Measurements from ENCODE around the gene MTF2.
"Not testable (repeated sequence)": the region's sequence is repeated elsewhere in the genome, so short reads cannot be mapped to it uniquely, and the experiment has no call there.

Gene MTF2

GRCh38 chr1:93078986-93079654 lies at the start of gene MTF2:
MTF2 (plus strand) TSS chr1:93079283; CDS start chr1:93079527, 244 bp downstream.
- peak; percentile 93 to 94 for DNase-seq

GRCh38 chr1:93029317-93029716 lies 49.8 kb upstream of the MTF2 start:
- peak; percentile 41 to 59 for DNase-seq

- not testable (repeated sequence) for DNase-seq
Measured at GRCh38 chr1:93030191-93030590, 48.9 kb upstream of the MTF2 start.

GRCh38 chr1:93031711-93032110 lies 47.4 kb upstream of the MTF2 start:
- no peak for DNase-seq

- no peak for DNase-seq
Measured at GRCh38 chr1:93033029-93033428, 46.1 kb upstream of the MTF2 start.

- DNase-seq = no peak
Measured at GRCh38 chr1:93033785-93034184, 45.3 kb upstream of the MTF2 start.

GRCh38 chr1:93034397-93034796 lies 44.7 kb upstream of the MTF2 start:
- no peak for DNase-seq

GRCh38 chr1:93036672-93037071 lies 42.4 kb upstream of the MTF2 start:
- DNase-seq = no peak

GRCh38 chr1:93042187-93043056 lies 36.7 kb upstream of the MTF2 start:
- peak; percentile 36 to 84 for DNase-seq

- DNase-seq = no peak
Measured at GRCh38 chr1:93043057-93043557, 36.0 kb upstream of the MTF2 start.

GRCh38 chr1:93047618-93048017 lies 31.5 kb upstream of the MTF2 start:
- no peak for DNase-seq

- no peak for DNase-seq
Measured at GRCh38 chr1:93051961-93052360, 27.1 kb upstream of the MTF2 start.

- peak in 1 of 2 donors; percentile 8 for DNase-seq
Measured at GRCh38 chr1:93056214-93056613, 22.9 kb upstream of the MTF2 start.

GRCh38 chr1:93056649-93057048 lies 22.4 kb upstream of the MTF2 start:
- DNase-seq = no peak

GRCh38 chr1:93061895-93062792 lies 16.9 kb upstream of the MTF2 start:
- peak; percentile 41 to 66 for DNase-seq

GRCh38 chr1:93076268-93076667 lies 2.8 kb upstream of the MTF2 start:
- no peak for DNase-seq

GRCh38 chr1:93078203-93078602 lies 880 bp upstream of the MTF2 start:
- peak in 1 of 2 donors; percentile 21 for DNase-seq

GRCh38 chr1:93078638-93078985 lies 471 bp upstream of the MTF2 start:
- no peak for DNase-seq

GRCh38 chr1:93079685-93080141 lies 630 bp downstream of the MTF2 start:
- peak in 1 of 2 donors; percentile 31 for DNase-seq

GRCh38 chr1:93080179-93080823 lies 1.2 kb downstream of the MTF2 start:
- DNase-seq = peak in 1 of 2 donors; percentile 57

GRCh38 chr1:93081716-93082115 lies 2.6 kb downstream of the MTF2 start:
- no peak for DNase-seq

GRCh38 chr1:93082313-93082712 lies 3.2 kb downstream of the MTF2 start:
- no peak for DNase-seq

All from CD4-positive, alpha-beta T cell treated with Interleukin-1 beta for 1 hour (primary cell).